Ascending aorta (tissue), 2 donors: ENCODE measurements around the gene NME8. TPM values are rescaled to one million over a fixed set of nuclear protein-coding genes. Genes with fewer than 3 reads are reported as not detected.

ENCODE experiments used
- DNase-seq, 2 donors: peaks; one replicate each; pipeline ENCODE4 v3.0.0-alpha.2; 2019; ENCODE audit warnings: low spot score in 2 of 2
- H3K27ac ChIP-seq, 2 donors: fragments of 200-600 bp; sonication (generic); one replicate each; pipeline ENCODE4 v1.5.1; 2016 to 2017; ENCODE audit warnings: mild to moderate bottlenecking in 1 of 2
- H3K27me3 ChIP-seq: fragments of 200-600 bp; sonication (generic); one replicate; pipeline ENCODE4 v1.5.1; 2017
- H3K36me3 ChIP-seq, 2 donors: fragments of 200-600 bp; sonication (generic); one replicate each; pipeline ENCODE4 v1.5.1; 2016
- H3K4me1 ChIP-seq, 2 donors: fragments of 200-600 bp; sonication (generic); one replicate each; pipeline ENCODE4 v1.5.1; 2016 to 2017; ENCODE audit warnings: mild to moderate bottlenecking in 1 of 2
- H3K4me3 ChIP-seq, 2 donors: fragments of 200-600 bp; sonication (generic); one replicate each; pipeline ENCODE4 v1.5.1; 2016 to 2017; ENCODE audit warnings: mild to moderate bottlenecking in 1 of 2
- H3K9me3 ChIP-seq, 2 donors: fragments of 200-600 bp; sonication (generic); one replicate each; pipeline ENCODE4 v1.5.1; 2016
- CTCF ChIP-seq, 3 experiments: fragments of 200-600 bp in 2 of 3; fragments of 450-650 bp in 1 of 3; sonication (generic) in 2 of 3; IDR thresholded peaks; one replicate each; pipeline ENCODE4 v1.5.1; 2016 to 2019; ENCODE audit warnings: antibody characterized with exemption in 3 of 3, mild to moderate bottlenecking in 1 of 3, moderate library complexity in 1 of 3
- intact Hi-C: fragments of 100-400 bp; cut with DNase I; formaldehyde crosslinking; loops from one replicate; pipeline ENCODE4 v1.15.1; 2023
- total RNA-seq: library from RNA; depleted of rRNA; stranded (reverse); fragments of >200 nt; gene quantifications from one replicate; pipeline ENCODE4 v1.1.0, GENCODE V29; 2016

NME8 gene
- total RNA-seq, 1 donor from 2014 or later = 0.96 TPM

DNA sequence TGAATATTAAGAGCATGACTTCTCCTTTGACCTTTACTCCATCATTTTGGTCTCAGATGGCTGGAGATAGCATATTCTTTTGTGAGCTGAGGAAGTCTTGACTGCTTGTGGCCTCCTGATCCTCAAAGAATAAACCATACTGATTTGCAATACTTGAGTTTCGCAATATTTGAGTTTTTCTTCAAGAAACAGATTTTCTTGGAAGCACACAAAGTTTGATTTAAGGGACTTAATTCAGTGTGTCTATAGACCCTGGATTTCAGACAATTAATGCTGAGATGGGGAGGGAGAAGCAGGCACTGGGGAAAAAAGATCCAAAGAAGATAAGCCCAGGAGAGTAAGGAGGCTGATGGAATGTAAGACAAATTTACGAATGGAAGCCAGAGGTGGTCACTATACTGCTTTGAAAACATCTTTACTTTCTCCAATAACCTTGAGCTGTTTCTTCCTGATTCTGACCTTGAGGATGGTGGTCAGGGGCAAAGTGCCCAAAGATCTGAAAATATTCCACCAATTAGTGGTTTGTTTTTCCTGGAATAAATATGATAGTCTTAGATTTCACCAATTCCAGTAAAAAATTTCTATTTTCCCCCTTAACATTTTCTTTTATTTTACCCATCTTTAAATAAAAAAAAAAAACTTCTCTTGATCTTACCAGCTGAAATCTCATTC is 79.5 kb downstream of the NME8 start:
- Histone ChIP-seq H3K4me3 (no peak overlapping the region), H3K27ac (no peak overlapping the region), H3K4me1 (peaks cover 0 to 8% of the 10 kb centered on the region in 2 donors), H3K36me3 (no peaks in the 10 kb centered on the region), H3K27me3 (no peaks in the 10 kb centered on the region), H3K9me3 (peaks cover 0 to 5% of the 10 kb centered on the region in 2 donors)
- TF ChIP-seq CTCF (IDR thresholded peaks at IDR 0.05) = no peak
- DNase-seq = no peak
- intact Hi-C loops = no loop called here

GRCh38 chr7:37928878-37929277 is 80.5 kb downstream of the NME8 start:
- Histone ChIP-seq H3K36me3 (no peaks in the 10 kb centered on the region), H3K4me1 (peaks cover 0 to 6% of the 10 kb centered on the region in 2 donors), H3K4me3 (no peak overlapping the region), H3K27ac (no peak overlapping the region), H3K9me3 (peaks cover 0 to 5% of the 10 kb centered on the region in 2 donors), H3K27me3 (no peaks in the 10 kb centered on the region)
- intact Hi-C loops = no loop called here
- DNase-seq = no peak
- no peak for TF ChIP-seq CTCF (IDR thresholded peaks at IDR 0.05)

DNA sequence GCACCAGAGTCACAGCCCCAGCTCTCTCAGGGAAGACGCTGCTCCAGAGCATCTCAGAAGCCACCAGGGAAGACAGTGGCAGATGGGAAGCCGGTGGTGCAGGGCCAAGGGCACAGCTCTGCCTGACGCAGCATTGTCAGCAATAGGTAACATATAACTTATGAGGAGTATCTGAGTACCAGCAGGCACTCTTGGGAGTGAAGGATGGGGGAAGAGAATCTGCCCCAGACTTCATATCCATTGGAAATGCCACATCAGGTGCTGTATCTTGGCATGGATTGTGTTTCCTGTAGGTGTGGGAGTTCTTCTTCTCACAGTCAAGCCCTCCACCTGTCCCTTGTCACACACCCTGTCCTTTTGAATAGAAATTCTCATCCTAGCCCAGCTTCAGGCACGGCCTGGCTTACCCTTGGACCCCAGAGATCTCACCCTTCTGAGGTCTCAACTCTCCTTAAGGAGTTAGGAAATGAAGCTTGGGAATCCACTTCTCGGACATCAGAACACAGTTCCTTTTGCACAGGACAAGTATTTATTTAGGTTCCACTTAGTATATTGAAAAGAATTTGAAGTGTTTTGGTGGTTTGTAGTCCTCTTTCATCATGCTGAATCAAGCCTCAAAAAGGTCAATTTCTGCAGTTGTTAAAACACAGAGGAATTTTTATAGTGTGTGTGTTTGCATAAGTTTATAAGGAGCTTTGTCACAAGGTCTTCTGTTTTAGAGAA is 82.0 kb downstream of the NME8 start:
- Histone ChIP-seq H3K4me1 (no peaks in the 10 kb centered on the region), H3K9me3 (peaks cover 0 to 5% of the 10 kb centered on the region in 2 donors), H3K36me3 (no peaks in the 10 kb centered on the region), H3K4me3 (no peak overlapping the region), H3K27ac (no peak overlapping the region), H3K27me3 (no peaks in the 10 kb centered on the region)
- TF ChIP-seq CTCF (IDR thresholded peaks at IDR 0.05) = no peak
- intact Hi-C loops = no loop called here
- DNase-seq = no peak

DNA sequence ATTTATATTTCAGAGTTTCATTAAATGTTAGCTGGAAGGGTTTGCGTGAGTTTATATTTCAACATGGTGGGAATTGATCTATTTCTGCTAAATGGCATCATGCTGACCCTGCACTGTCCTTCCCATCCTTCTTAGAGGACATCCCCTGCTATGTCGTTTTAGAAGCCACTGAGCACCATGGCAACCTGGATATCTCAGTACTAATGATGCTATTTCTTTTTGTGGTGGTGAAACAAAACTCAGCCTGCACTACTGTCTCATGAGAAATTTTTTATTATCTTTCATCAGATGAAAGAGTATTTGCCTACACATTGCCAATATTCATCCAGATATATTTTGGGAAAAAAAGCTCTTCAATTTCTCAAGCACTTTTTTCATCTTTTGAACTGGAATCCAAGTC is 84.1 kb downstream of the NME8 start:
- no peaks in the 10 kb centered on the region for H3K4me1 ChIP-seq
- peaks cover 0 to 9% of the 10 kb centered on the region in 2 donors for H3K9me3 ChIP-seq
- H3K36me3 ChIP-seq = no peaks in the 10 kb centered on the region
- no peaks in the 10 kb centered on the region for H3K27me3 ChIP-seq
- no peak overlapping the region for H3K4me3 ChIP-seq
- no peak for TF ChIP-seq CTCF (IDR thresholded peaks at IDR 0.05)
- no peak overlapping the region for H3K27ac ChIP-seq
- intact Hi-C loops = no loop called here
- no peak for DNase-seq

DNA sequence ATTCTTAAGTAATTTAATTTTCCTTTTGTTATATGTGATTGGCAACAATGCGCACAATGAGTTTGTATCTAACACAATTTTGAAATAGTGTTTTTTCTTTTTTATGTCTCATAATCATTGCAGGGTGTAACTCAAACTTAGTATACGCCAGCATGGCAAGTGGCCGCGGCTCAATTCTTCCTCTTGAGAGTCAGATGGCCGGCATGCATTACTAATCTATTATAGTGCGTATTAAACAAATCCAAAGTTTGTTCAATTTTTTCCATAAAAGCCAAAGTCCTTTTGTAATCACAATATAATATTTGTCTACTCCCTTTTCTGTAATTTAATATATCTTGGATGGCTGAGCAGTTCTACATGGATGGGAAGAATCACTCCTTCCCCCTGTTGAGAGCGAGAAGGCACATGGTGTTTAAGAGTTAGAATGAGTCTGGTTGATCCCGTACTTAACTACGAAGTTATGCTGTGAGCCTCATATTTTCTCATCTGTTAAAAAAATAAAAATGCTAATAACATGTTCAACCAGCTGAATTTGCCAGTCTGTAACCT is 84.7 kb downstream of the NME8 start:
- Histone ChIP-seq H3K9me3 (peaks cover 0 to 9% of the 10 kb centered on the region in 2 donors), H3K36me3 (no peaks in the 10 kb centered on the region), H3K27me3 (no peaks in the 10 kb centered on the region), H3K4me1 (no peaks in the 10 kb centered on the region), H3K4me3 (no peak overlapping the region), H3K27ac (no peak overlapping the region)
- intact Hi-C loops = no loop called here
- DNase-seq = no peak
- no peak for TF ChIP-seq CTCF (IDR thresholded peaks at IDR 0.05)
